ENCODE results near the gene ERMAP.
A peak's percentile ranks its signal among the peaks of the same experiment; 100 is the strongest.

ERMAP gene

DNA sequence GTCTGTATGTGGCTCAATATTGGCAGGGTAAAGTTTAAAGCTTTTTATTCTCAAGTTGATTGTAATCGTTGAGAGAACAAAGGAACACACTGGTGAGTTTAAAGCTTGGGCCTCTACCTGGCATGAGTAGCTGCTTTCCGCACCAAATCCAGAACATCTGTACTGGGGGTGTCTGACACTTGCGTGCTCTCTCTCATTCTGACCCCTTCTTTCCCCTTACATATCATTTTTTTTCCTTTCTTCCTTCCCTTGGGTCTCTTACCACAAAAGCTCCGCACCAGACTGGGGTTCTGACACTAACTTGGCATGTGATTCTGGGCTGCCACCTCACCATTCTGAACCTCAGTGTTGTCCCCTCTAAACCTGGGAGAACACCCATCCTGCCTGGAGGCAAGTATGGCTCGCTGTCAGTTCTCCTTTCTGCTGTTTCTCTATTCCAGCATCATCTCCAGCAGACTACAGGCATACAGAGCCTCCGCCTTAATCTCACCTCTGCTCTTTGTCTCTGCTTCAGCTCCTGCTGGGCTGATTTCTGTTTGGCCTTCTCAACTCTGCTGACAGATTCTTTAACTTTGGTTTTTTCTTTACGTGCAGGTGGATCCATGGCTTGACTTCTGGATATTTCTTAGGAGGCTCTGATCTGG, 859 bp upstream of the ERMAP start:
- no peak for DNase-seq
- TF ChIP-seq, protein P1, sequence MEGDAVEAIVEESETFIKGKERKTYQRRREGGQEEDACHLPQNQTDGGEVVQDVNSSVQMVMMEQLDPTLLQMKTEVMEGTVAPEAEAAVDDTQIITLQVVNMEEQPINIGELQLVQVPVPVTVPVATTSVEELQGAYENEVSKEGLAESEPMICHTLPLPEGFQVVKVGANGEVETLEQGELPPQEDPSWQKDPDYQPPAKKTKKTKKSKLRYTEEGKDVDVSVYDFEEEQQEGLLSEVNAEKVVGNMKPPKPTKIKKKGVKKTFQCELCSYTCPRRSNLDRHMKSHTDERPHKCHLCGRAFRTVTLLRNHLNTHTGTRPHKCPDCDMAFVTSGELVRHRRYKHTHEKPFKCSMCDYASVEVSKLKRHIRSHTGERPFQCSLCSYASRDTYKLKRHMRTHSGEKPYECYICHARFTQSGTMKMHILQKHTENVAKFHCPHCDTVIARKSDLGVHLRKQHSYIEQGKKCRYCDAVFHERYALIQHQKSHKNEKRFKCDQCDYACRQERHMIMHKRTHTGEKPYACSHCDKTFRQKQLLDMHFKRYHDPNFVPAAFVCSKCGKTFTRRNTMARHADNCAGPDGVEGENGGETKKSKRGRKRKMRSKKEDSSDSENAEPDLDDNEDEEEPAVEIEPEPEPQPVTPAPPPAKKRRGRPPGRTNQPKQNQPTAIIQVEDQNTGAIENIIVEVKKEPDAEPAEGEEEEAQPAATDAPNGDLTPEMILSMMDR (IDR thresholded peaks at IDR 0.05; ENCODE audit: low read depth, low read length) = no peak
- Histone ChIP-seq H3K27me3 (no peaks in the 10 kb centered on the region), H3K9me3 (no peaks in the 10 kb centered on the region), H3K36me3 (no peaks in the 10 kb centered on the region), H3K4me1 (0 out of 2 replicates have a peak, but pooled peaks cover 3% of the 10 kb centered on the region), H3K4me3 (ENCODE audit: low read depth, low read length) (peak overlapping the region; percentile 71)

DNA sequence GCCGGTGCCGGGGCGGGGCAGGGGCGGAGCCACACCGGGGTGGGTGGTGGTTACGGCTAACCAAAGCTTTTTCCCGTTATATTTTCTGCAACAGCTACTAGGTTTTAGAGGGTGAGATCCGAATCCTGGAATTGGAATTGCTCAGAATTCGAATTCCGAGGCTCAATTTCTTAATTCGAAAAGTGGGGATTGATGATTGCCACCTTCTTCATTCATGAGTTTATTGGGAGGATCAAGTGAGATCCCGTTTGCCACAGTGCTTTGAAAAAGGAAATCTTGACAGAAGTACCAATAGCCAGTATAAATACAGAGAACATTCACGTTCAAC, 482 bp downstream of the ERMAP start:
- no peak for DNase-seq
- H3K4me3 ChIP-seq (ENCODE audit: low read depth, low read length) = peak overlapping the region; percentile 55

DNA sequence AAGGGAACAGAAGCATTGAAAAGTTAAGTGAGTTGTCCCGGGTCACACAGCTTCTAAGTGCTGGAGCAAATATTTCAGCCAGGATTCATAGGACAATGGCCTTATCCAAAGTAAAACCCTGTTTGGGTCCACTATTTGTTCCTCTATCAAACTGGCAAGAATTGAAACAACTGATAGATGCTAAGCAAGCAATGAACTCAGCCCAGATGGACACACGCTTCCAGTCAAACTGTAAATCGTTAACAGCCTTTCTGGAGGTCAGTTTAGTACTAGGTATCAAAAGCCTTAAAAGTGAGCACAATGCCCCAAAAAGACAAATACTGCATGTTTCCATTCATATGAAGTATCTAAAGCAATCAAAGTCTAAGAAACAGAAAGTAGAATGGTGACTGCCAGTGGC, 1.1 kb downstream of the ERMAP start:
- Histone ChIP-seq H3K27me3 (no peaks in the 10 kb centered on the region), H3K4me1 (no peaks in the 10 kb centered on the region), H3K36me3 (no peaks in the 10 kb centered on the region), H3K4me3 (ENCODE audit: low read depth, low read length) (no peak overlapping the region), H3K9me3 (no peaks in the 10 kb centered on the region)
- TF ChIP-seq, protein P1 (IDR thresholded peaks at IDR 0.05; ENCODE audit: low read depth, low read length) = no peak
- DNase-seq = no peak

More for the DNA sequence above, 482 bp downstream of the ERMAP start:
- Histone ChIP-seq H3K9me3 (no peaks in the 10 kb centered on the region), H3K36me3 (no peaks in the 10 kb centered on the region), H3K4me1 (no peaks in the 10 kb centered on the region), H3K27me3 (no peaks in the 10 kb centered on the region)
- TF ChIP-seq, protein P1 (IDR thresholded peaks at IDR 0.05; ENCODE audit: low read depth, low read length) = no peak

DNA sequence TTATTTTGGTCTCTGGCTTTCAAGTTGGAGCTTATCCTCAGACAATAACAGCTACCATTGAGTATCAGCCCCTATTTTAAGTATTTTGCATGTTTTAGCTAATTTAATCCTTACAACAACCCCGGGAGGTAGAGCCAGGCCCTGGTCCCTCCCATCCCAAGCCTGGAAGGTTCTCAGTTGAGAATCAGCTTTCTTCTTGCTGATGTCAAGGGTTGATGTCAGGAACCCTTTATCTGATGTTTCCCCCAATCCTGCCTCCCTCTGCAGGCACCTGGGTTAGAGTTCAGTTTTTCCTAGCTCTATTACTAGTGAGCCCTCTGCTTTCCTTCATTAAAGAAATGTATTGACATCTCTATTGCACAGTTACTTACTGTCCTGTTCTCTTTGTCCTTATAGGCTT, 3.9 kb downstream of the ERMAP start:
- Histone ChIP-seq H3K27me3 (no peaks in the 10 kb centered on the region), H3K9me3 (no peaks in the 10 kb centered on the region), H3K4me3 (ENCODE audit: low read depth, low read length) (no peak overlapping the region), H3K36me3 (no peaks in the 10 kb centered on the region), H3K4me1 (no peaks in the 10 kb centered on the region)
- no peak for DNase-seq
- TF ChIP-seq, protein P1 (IDR thresholded peaks at IDR 0.05; ENCODE audit: low read depth, low read length) = no peak

DNA sequence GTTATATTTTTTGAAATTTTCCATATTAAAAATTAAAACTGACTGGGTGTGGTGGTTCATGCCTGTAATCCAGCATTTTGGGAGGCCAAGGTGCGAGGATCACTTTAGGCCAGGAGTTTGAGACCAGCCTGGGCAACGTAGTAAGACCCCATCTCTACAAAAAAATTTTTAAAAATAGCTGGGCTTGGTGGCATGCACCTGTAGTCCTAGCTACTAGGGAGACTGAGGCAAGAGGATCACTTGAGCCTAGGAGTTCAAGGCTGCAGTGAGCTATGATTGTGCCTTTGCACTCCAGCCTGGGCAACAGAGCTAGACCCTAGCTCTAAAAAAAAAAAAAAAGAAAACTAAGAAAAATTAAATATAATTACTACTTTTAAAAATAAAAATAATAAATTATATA, 4.8 kb downstream of the ERMAP start:
- TF ChIP-seq, protein P1 (IDR thresholded peaks at IDR 0.05; ENCODE audit: low read depth, low read length) = no peak
- no peak for DNase-seq
- H3K27me3 ChIP-seq = no peaks in the 10 kb centered on the region
- no peaks in the 10 kb centered on the region for H3K4me1 ChIP-seq
- H3K4me3 ChIP-seq (ENCODE audit: low read depth, low read length) = no peak overlapping the region
- no peaks in the 10 kb centered on the region for H3K36me3 ChIP-seq
- no peaks in the 10 kb centered on the region for H3K9me3 ChIP-seq

DNA sequence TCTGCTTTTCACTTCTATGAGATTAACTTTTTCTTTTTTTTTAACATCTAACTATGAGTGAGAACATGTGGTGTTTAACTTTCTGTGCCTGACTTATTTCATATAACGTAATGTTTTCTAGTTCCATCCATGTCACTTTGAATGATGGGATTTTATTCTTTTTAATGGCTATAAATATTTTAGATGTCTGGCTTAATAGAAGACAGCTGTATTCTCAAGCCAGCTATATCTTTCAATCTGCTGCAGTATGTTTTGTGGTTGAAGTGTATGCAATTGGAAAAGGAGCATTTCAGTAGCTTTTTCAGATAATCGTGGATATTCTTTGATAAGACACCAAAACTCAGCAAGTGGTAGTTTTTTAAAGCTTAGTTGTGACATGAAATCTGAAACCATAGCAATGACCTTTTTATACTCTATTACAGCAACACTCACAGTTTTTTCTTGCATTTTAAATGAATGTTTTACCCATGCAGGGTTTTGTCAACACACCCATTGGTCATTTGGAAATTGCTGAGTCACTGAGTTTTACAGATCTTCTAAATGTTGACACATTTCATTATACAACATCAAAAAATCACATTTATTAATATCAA, 6.0 kb downstream of the ERMAP start:
- H3K4me3 ChIP-seq (ENCODE audit: low read depth, low read length) = no peak overlapping the region
- TF ChIP-seq, protein P1 (IDR thresholded peaks at IDR 0.05; ENCODE audit: low read depth, low read length) = no peak
- H3K27me3 ChIP-seq = no peaks in the 10 kb centered on the region
- DNase-seq = no peak
- no peaks in the 10 kb centered on the region for H3K36me3 ChIP-seq
- H3K9me3 ChIP-seq = no peaks in the 10 kb centered on the region
- no peaks in the 10 kb centered on the region for H3K4me1 ChIP-seq

Measured in BE2C (cell line).